BJ (cell line): ENCODE results near the gene FADD. TPM values are rescaled to one million over a fixed set of nuclear protein-coding genes. Genes with fewer than 3 reads are reported as not detected.

ENCODE experiments used
- CTCF ChIA-PET: fragments of 350-600 bp; formaldehyde crosslinking; extraction: SDS; loops from one replicate; lab custom pipeline; 2021; ENCODE audit warnings: antibody characterized with exemption, inconsistent platforms; lab: Yijun Ruan, JAX
- POLR2A ChIA-PET: fragments of 300-600 bp; sonication (Branson Sonifier 250); formaldehyde crosslinking; extraction: SDS; loops from one replicate; lab custom pipeline; 2021; ENCODE audit warnings: antibody characterized with exemption; lab: Charles Lee
- DNase-seq: peaks from one replicate; pipeline ENCODE4 v3.0.0-alpha.2; 2011; ENCODE audit warnings: low read depth
- H3K27me3 ChIP-seq: 2 replicates; pipeline ENCODE4 v1.6.0; 2011; ENCODE audit warnings: low read length; ENCODE audit not compliant: control insufficient read depth, insufficient read depth
- H3K36me3 ChIP-seq: 2 replicates; pipeline ENCODE4 v1.5.1; 2011; ENCODE audit warnings: low read length; ENCODE audit not compliant: control insufficient read depth, insufficient read depth
- H3K4me3 ChIP-seq: 2 replicates; pipeline ENCODE4 v1.5.1; 2011; ENCODE audit warnings: low read depth, mild to moderate bottlenecking, control low read depth, low read length
- CTCF ChIP-seq: IDR thresholded peaks from 2 replicates; pipeline ENCODE4 v1.5.1; 2011; ENCODE audit warnings: low read depth, mild to moderate bottlenecking, control low read depth, inconsistent platforms, low read length, moderate library complexity; ENCODE audit not compliant: insufficient read depth
- polyA plus RNA-seq: library from polyadenylated mRNA; depleted of rRNA; stranded (reverse); fragments of >200 nt; gene quantifications from 2 replicates; pipeline ENCODE4 v1.2.3, GENCODE V29; 2011

The FADD gene
- polyA plus RNA-seq, 1 experiment = 41.3 TPM

- TF ChIP-seq CTCF = peak; percentile 94
- Histone ChIP-seq H3K4me3 (no peak overlapping the region), H3K36me3 (no peaks in the 10 kb centered on the region; the same call in 1 of the 2 replicates), H3K27me3 (no peaks in the 10 kb centered on the region)
- CTCF ChIA-PET = interaction anchor here (0.7 to 2.3 kb wide), 18 partner anchors 9 to 492 kb away, joined by 3 to 19 read pairs (median 4); no protein-coding TSS in a partner anchor
- no peak for DNase-seq
- POLR2A ChIA-PET = no interaction called here
Observed at GRCh38 chr11:70191495-70192140, 11.5 kb upstream of the FADD start.

- H3K27me3 ChIP-seq = no peaks in the 10 kb centered on the region
- CTCF ChIA-PET = interaction anchor here (1.1 to 2.3 kb wide), 7 partner anchors 8 to 493 kb away, joined by 3 to 19 read pairs (median 6); no protein-coding TSS in a partner anchor
- no peak for DNase-seq
- TF ChIP-seq CTCF = no peak
- POLR2A ChIA-PET = no interaction called here
- no peaks in the 10 kb centered on the region; the same call in 1 of the 2 replicates for H3K36me3 ChIP-seq
- H3K4me3 ChIP-seq = no peak overlapping the region
Observed at GRCh38 chr11:70192666-70193410, 10.3 kb upstream of the FADD start.

GRCh38 chr11:70193411-70194292 lies 9.4 kb upstream of the FADD start:
- DNase-seq = no peak
- ChIA-PET CTCF (interaction anchor here (2.0 to 2.3 kb wide), 2 partner anchors 242 to 275 kb away, joined by 6 to 13 read pairs; no protein-coding TSS in a partner anchor), POLR2A (no interaction called here)

More at GRCh38 chr11:70193411-70194292, 9.4 kb upstream of the FADD start:
- TF ChIP-seq CTCF = no peak
- H3K36me3 ChIP-seq = no peaks in the 10 kb centered on the region; the same call in 1 of the 2 replicates
- H3K4me3 ChIP-seq = no peak overlapping the region
- H3K27me3 ChIP-seq = no peaks in the 10 kb centered on the region; the same call in 1 of the 2 replicates
